Skeletal muscle tissue (tissue), 4 donors: Measurements from ENCODE around the gene RPS4Y1. TPM values are rescaled to one million over a fixed set of nuclear protein-coding genes. Genes with fewer than 3 reads are reported as not detected.

Experiments used
- H3K27ac ChIP-seq: one replicate; pipeline ENCODE4 v1.7.0; 2013; ENCODE audit warnings: mild to moderate bottlenecking, low read depth, low read length, inconsistent platforms
- H3K27me3 ChIP-seq, 3 donors: one replicate each; pipeline ENCODE4 v1.7.0; 2013; ENCODE audit warnings: low read length in 3 of 3; ENCODE audit not compliant: control insufficient read depth in 3 of 3, insufficient read depth in 3 of 3
- H3K36me3 ChIP-seq, 3 donors: one replicate each; pipeline ENCODE4 v1.7.0; 2013; ENCODE audit warnings: low read length in 3 of 3; ENCODE audit not compliant: control insufficient read depth in 3 of 3, insufficient read depth in 3 of 3
- H3K4me1 ChIP-seq, 3 donors: one replicate each; pipeline ENCODE4 v1.7.0; 2013; ENCODE audit warnings: low read length in 3 of 3, mild to moderate bottlenecking in 3 of 3; ENCODE audit not compliant: control insufficient read depth in 3 of 3, insufficient read depth in 3 of 3
- H3K4me3 ChIP-seq, 3 donors: one replicate each; pipeline ENCODE4 v1.7.0; 2013; ENCODE audit warnings: low read length in 3 of 3
- H3K9ac ChIP-seq, 3 donors: one replicate each; pipeline ENCODE4 v1.7.0; 2013; ENCODE audit warnings: low read length in 3 of 3, mild to moderate bottlenecking in 3 of 3, moderate library complexity in 2 of 3, low read depth in 1 of 3
- H3K9me3 ChIP-seq, 3 donors: one replicate each; pipeline ENCODE4 v1.7.0; 2013; ENCODE audit warnings: low read length in 3 of 3; ENCODE audit not compliant: control insufficient read depth in 3 of 3
- total RNA-seq: library from RNA; depleted of rRNA; stranded (reverse); fragments of >200 nt; gene quantifications from one replicate; pipeline ENCODE4 v1.2.3, GENCODE V29; 2014
- donor health status: Osteomylitis.

The RPS4Y1 gene
- total RNA-seq, 1 donor from 2014 or later: 617 TPM

DNA sequence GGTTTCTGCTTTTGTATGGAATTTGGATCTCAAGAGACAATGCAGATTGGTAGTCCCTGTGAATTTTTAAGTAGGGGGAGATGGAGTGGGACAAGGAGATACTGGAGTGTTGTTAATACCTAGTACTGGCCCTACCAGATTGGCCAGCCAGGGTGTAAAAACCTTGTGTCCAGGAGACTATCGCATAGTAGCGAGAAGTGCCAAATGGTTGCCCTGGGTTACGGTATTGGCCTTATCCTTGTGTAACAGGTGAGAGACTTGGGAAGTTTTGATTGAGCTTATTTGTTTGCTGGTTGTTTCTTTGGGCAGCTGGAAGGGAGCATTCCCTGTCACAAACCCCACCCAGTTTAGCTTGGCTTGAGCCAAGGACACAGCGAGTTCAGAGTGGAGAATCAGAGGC is 5.4 kb downstream of the RPS4Y1 start:
- Histone ChIP-seq H3K27ac (no peak overlapping the region), H3K36me3 (peaks cover 0 to 54% (median 27%) of the 10 kb centered on the region in 3 donors), H3K9me3 (no peaks in the 10 kb centered on the region), H3K27me3 (no peaks in the 10 kb centered on the region), H3K4me3 (no peak overlapping the region), H3K9ac (no peak overlapping the region), H3K4me1 (peaks cover 0 to 2% (median 0%) of the 10 kb centered on the region in 3 donors)

DNA sequence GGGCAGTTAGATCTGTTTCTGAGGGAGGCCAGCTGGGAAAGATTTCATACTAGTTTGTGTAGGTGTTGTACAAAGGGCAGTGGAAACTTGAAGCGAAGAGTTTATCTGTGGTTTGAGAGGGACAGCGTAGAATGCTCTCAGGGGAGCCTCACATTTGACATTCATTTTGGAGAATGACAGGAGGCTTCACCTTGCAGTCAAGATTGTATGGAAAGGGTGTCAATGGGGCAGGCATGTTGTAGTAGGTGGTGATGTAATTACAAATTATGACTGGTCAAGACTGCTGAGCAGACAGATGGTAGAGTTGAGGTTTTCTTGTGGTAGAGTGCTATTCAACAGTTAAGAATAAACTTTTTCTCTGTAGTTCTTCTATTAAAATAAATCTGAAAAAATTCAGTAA is 7.0 kb downstream of the RPS4Y1 start:
- no peak overlapping the region for H3K27ac ChIP-seq
- no peaks in the 10 kb centered on the region for H3K27me3 ChIP-seq
- peaks cover 0 to 61% (median 26%) of the 10 kb centered on the region in 3 donors for H3K36me3 ChIP-seq
- H3K9ac ChIP-seq: no peak overlapping the region
- no peaks in the 10 kb centered on the region for H3K9me3 ChIP-seq
- no peak overlapping the region for H3K4me3 ChIP-seq
- peaks cover 0 to 3% (median 0%) of the 10 kb centered on the region in 3 donors for H3K4me1 ChIP-seq

GRCh38 chrY:2849368-2849767 is 8.0 kb downstream of the RPS4Y1 start:
- Histone ChIP-seq H3K27ac (no peak overlapping the region), H3K4me3 (no peak overlapping the region), H3K27me3 (no peaks in the 10 kb centered on the region), H3K9ac (no peak overlapping the region), H3K36me3 (peaks cover 0 to 53% (median 23%) of the 10 kb centered on the region in 3 donors), H3K4me1 (peaks cover 0 to 3% (median 0%) of the 10 kb centered on the region in 3 donors), H3K9me3 (no peaks in the 10 kb centered on the region)

GRCh38 chrY:2854145-2854774 is 12.9 kb downstream of the RPS4Y1 start:
- Histone ChIP-seq H3K9ac (no peak overlapping the region), H3K4me3 (no peak overlapping the region), H3K36me3 (peaks cover 0 to 30% (median 4%) of the 10 kb centered on the region in 3 donors), H3K27me3 (no peaks in the 10 kb centered on the region), H3K4me1 (peaks cover 0 to 3% (median 0%) of the 10 kb centered on the region in 3 donors), H3K9me3 (no peaks in the 10 kb centered on the region), H3K27ac (no peak overlapping the region)

- Histone ChIP-seq H3K27ac (no peak overlapping the region), H3K27me3 (no peaks in the 10 kb centered on the region), H3K36me3 (peaks cover 0 to 14% (median 0%) of the 10 kb centered on the region in 3 donors), H3K9me3 (no peaks in the 10 kb centered on the region), H3K4me3 (no peak overlapping the region), H3K9ac (no peak overlapping the region), H3K4me1 (no peaks in the 10 kb centered on the region)
Measured at GRCh38 chrY:2857068-2857467, 15.7 kb downstream of the RPS4Y1 start.

- Histone ChIP-seq H3K36me3 (peaks cover 0 to 11% (median 0%) of the 10 kb centered on the region in 3 donors), H3K27me3 (no peaks in the 10 kb centered on the region), H3K27ac (no peak overlapping the region), H3K4me3 (no peak overlapping the region), H3K9ac (no peak overlapping the region), H3K4me1 (no peaks in the 10 kb centered on the region), H3K9me3 (no peaks in the 10 kb centered on the region)
Measured at GRCh38 chrY:2857686-2858085, 16.3 kb downstream of the RPS4Y1 start.

- H3K36me3 ChIP-seq: peaks cover 0 to 8% (median 0%) of the 10 kb centered on the region in 3 donors
- no peaks in the 10 kb centered on the region for H3K27me3 ChIP-seq
- no peak overlapping the region for H3K4me3 ChIP-seq
- no peaks in the 10 kb centered on the region for H3K4me1 ChIP-seq
- no peak overlapping the region for H3K27ac ChIP-seq
- no peaks in the 10 kb centered on the region for H3K9me3 ChIP-seq
- no peak overlapping the region for H3K9ac ChIP-seq
Measured at GRCh38 chrY:2859782-2860181, 18.4 kb downstream of the RPS4Y1 start.

GRCh38 chrY:2860511-2860910 is 19.1 kb downstream of the RPS4Y1 start:
- Histone ChIP-seq H3K9me3 (no peaks in the 10 kb centered on the region), H3K27ac (no peak overlapping the region), H3K36me3 (peaks cover 0 to 8% (median 0%) of the 10 kb centered on the region in 3 donors), H3K27me3 (no peaks in the 10 kb centered on the region), H3K9ac (no peak overlapping the region), H3K4me3 (no peak overlapping the region), H3K4me1 (no peaks in the 10 kb centered on the region)

- Histone ChIP-seq H3K36me3 (peaks cover 0 to 17% (median 3%) of the 10 kb centered on the region in 3 donors), H3K27me3 (no peaks in the 10 kb centered on the region), H3K4me3 (no peak overlapping the region), H3K27ac (no peak overlapping the region), H3K4me1 (no peaks in the 10 kb centered on the region), H3K9me3 (no peaks in the 10 kb centered on the region), H3K9ac (no peak overlapping the region)
Measured at GRCh38 chrY:2866581-2866980, 25.2 kb downstream of the RPS4Y1 start.

DNA sequence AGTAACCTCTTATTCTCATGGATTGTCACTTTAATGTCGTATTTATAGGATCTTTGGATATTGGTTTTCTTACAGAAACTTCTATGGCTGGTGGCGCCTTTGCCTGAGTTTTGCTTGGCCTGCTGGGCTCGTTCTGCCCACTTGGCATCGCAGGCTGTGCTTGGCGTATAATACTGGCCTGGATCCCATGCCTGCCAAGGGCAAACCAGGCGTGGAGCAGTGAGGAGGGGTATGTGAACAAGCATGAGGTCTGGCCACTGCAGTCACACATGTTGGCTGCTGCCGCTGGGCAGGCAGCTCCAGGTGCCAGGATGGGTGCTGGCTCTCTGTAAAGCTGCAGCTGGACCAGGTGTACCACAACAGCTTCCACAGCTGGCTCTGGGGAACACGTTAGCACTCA is 26.1 kb downstream of the RPS4Y1 start:
- Histone ChIP-seq H3K27ac (no peak overlapping the region), H3K4me1 (no peaks in the 10 kb centered on the region), H3K4me3 (no peak overlapping the region), H3K9ac (no peak overlapping the region), H3K27me3 (no peaks in the 10 kb centered on the region), H3K9me3 (no peaks in the 10 kb centered on the region), H3K36me3 (peaks cover 0 to 17% (median 3%) of the 10 kb centered on the region in 3 donors)
